ENCODE data around the gene SLC22A16.

SLC22A16 gene

GRCh38 chr6:110446405-110446804 lies 30.0 kb downstream of the SLC22A16 start:
- no peak for DNase-seq (ENCODE audit: low spot score)

- DNase-seq (ENCODE audit: low spot score): no peak
Measured at GRCh38 chr6:110440026-110440425, 36.4 kb downstream of the SLC22A16 start.

GRCh38 chr6:110439356-110439755 lies 37.1 kb downstream of the SLC22A16 start:
- DNase-seq (ENCODE audit: low spot score): no peak

GRCh38 chr6:110434961-110435602 lies 41.3 kb downstream of the SLC22A16 start:
- no peak for DNase-seq (ENCODE audit: low spot score)

- DNase-seq (ENCODE audit: low spot score): no peak
Measured at GRCh38 chr6:110432285-110432900, 44.0 kb downstream of the SLC22A16 start.

- DNase-seq (ENCODE audit: low spot score): no peak
Measured at GRCh38 chr6:110430741-110431140, 45.7 kb downstream of the SLC22A16 start.

GRCh38 chr6:110430236-110430635 lies 46.2 kb downstream of the SLC22A16 start:
- DNase-seq (ENCODE audit: low spot score): no peak

- DNase-seq (ENCODE audit: low spot score): no peak
Measured at GRCh38 chr6:110428153-110428552, 48.3 kb downstream of the SLC22A16 start.

GRCh38 chr6:110425816-110426215 lies 50.6 kb downstream of the SLC22A16 start:
- DNase-seq (ENCODE audit: low spot score): no peak

GRCh38 chr6:110422444-110422822 lies 54.0 kb downstream of the SLC22A16 start:
- no peak for DNase-seq (ENCODE audit: low spot score)

- no peak for DNase-seq (ENCODE audit: low spot score)
Measured at GRCh38 chr6:110421749-110422443, 54.5 kb downstream of the SLC22A16 start.

GRCh38 chr6:110419028-110419739 lies 57.2 kb downstream of the SLC22A16 start:
- no peak for DNase-seq (ENCODE audit: low spot score)

- DNase-seq (ENCODE audit: low spot score): no peak
Measured at GRCh38 chr6:110418594-110418993, 57.8 kb downstream of the SLC22A16 start.

GRCh38 chr6:110415086-110415916 lies 61.1 kb downstream of the SLC22A16 start, which contains the start of gene DDO:
TSS of gene DDO (minus strand) at chr6:110415575. CDS start at chr6:110413462, 2,113 bp downstream.
- DNase-seq (ENCODE audit: low spot score): peak; percentile 4

- DNase-seq (ENCODE audit: low spot score): no peak
Measured at GRCh38 chr6:110414669-110415068, 61.7 kb downstream of the SLC22A16 start.

GRCh38 chr6:110412360-110412759 lies 64.1 kb downstream of the SLC22A16 start:
- DNase-seq (ENCODE audit: low spot score): no peak

GRCh38 chr6:110410511-110410910 lies 65.9 kb downstream of the SLC22A16 start:
- DNase-seq (ENCODE audit: low spot score): no peak

GRCh38 chr6:110409794-110410193 lies 66.6 kb downstream of the SLC22A16 start:
- DNase-seq (ENCODE audit: low spot score): no peak

- DNase-seq (ENCODE audit: low spot score): no peak
Measured at GRCh38 chr6:110408901-110409300, 67.5 kb downstream of the SLC22A16 start.

GRCh38 chr6:110404607-110405006 lies 71.8 kb downstream of the SLC22A16 start:
- no peak for DNase-seq (ENCODE audit: low spot score)

- no peak for DNase-seq (ENCODE audit: low spot score)
Measured at GRCh38 chr6:110401585-110402176, 74.7 kb downstream of the SLC22A16 start.

All from CD4-positive, alpha-beta T cell treated with Interleukin-2 at 100 ng/mL for 4 hours (primary cell).